ENCODE results near the gene FANCD2OS. TPM values are rescaled to one million over a fixed set of nuclear protein-coding genes. Genes with fewer than 3 reads are reported as not detected.
"Not testable (repeated sequence)": the region's sequence is repeated elsewhere in the genome, so short reads cannot be mapped to it uniquely, and the experiment has no call there.

FANCD2OS gene
- total RNA-seq, 1 experiment from 2014 or later, result not detected

GRCh38 chr3:10093678-10094077 lies 14.4 kb downstream of the FANCD2OS start:
- H3K4me1 ChIP-seq (ENCODE audit: insufficient read depth, low read length), result no peaks in the 10 kb centered on the region
- H3K9me3 ChIP-seq (ENCODE audit: control insufficient read depth, low read depth, low read length), result no peaks in the 10 kb centered on the region
- no peak overlapping the region for H3K23ac ChIP-seq (ENCODE audit: insufficient read length, low read depth, low read length)
- H2BK120ac ChIP-seq (ENCODE audit: low read depth, low read length, poor library complexity, severe bottlenecking), result no peak overlapping the region
- no peak overlapping the region for H3K9ac ChIP-seq (ENCODE audit: extremely low read depth, insufficient read length, low read length)
- H2AK5ac ChIP-seq (ENCODE audit: insufficient read length, low read length), result no peak overlapping the region
- no peak overlapping the region for H3K4me2 ChIP-seq (ENCODE audit: insufficient read depth, insufficient read length, low read length)
- no peak overlapping the region for H4K91ac ChIP-seq (ENCODE audit: insufficient read length, low read depth, low read length)
- Mint-ChIP-seq H3K36me3 (ENCODE audit: insufficient read depth in 1 of 3, low read depth in 3 of 3) (peaks cover 23 to 78% (median 65%) of the 10 kb centered on the region in 3 experiments; a peak in 6 of 7 replicates), H3K4me3 (no peak overlapping the region), H3K27me3 (ENCODE audit: low read depth) (no peaks in the 10 kb centered on the region), H3K4me1 (no peaks in the 10 kb centered on the region), H3K27ac (no peak overlapping the region), H3K9me3 (no peaks in the 10 kb centered on the region)
- DNase-seq, result no peak
- no peak overlapping the region for H3K27ac ChIP-seq (ENCODE audit: insufficient read length, low read depth, low read length)
- H3K18ac ChIP-seq (ENCODE audit: insufficient read length, low read depth, low read length), result no peak overlapping the region
- H3K23me2 ChIP-seq (ENCODE audit: insufficient read length, low read depth, low read length, poor library complexity, severe bottlenecking), result no peaks in the 10 kb centered on the region
- no peak overlapping the region for H4K8ac ChIP-seq (replicated peaks; ENCODE audit: insufficient read length, low read depth, low read length)
- no peak for TF ChIP-seq CTCF (conservative IDR thresholded peaks at IDR 0.05)
- H4K20me1 ChIP-seq (ENCODE audit: control insufficient read depth, insufficient read depth, insufficient read length), result no peaks in the 10 kb centered on the region
- H2AFZ ChIP-seq (ENCODE audit: low read length), result no peak overlapping the region
- no peaks in the 10 kb centered on the region for H3K79me2 ChIP-seq (ENCODE audit: insufficient read depth, low read length)
- no peak overlapping the region for H2BK5ac ChIP-seq (ENCODE audit: insufficient read length, low read length)
- H3K14ac ChIP-seq (ENCODE audit: insufficient read depth, low read length), result no peak overlapping the region
- no peak overlapping the region for H2BK12ac ChIP-seq (ENCODE audit: insufficient read length, low read depth, low read length)
- H2BK15ac ChIP-seq (ENCODE audit: low read depth, low read length), result no peak overlapping the region
- H3K79me1 ChIP-seq (ENCODE audit: insufficient read depth, low read depth, low read length, poor library complexity, severe bottlenecking), result no peaks in the 10 kb centered on the region
- no peak overlapping the region for H2BK20ac ChIP-seq (ENCODE audit: low read depth, low read length, poor library complexity, severe bottlenecking)
- H3K27me3 ChIP-seq (ENCODE audit: insufficient read depth, low read length), result no peaks in the 10 kb centered on the region
- WGBS (ENCODE audit: extremely low coverage, insufficient read length, low lambda C conversion rate), result no CpG with 5 or more reads among the region's 3 CpGs
- H3T11ph ChIP-seq (ENCODE audit: low read length), result no peak overlapping the region
- H4K5ac ChIP-seq (ENCODE audit: insufficient read length, low read depth, low read length), result no peak overlapping the region
- no peak overlapping the region for H3K56ac ChIP-seq (ENCODE audit: insufficient read length, low read depth, low read length)
- H3K4ac ChIP-seq (ENCODE audit: low read depth, low read length), result no peak overlapping the region

- not testable (repeated sequence) for H3K14ac ChIP-seq (ENCODE audit: insufficient read depth, low read length); H3K79me1 ChIP-seq (ENCODE audit: insufficient read depth, low read depth, low read length, poor library complexity, severe bottlenecking); H2BK20ac ChIP-seq (ENCODE audit: low read depth, low read length, poor library complexity, severe bottlenecking); H2AFZ ChIP-seq (ENCODE audit: low read length); H3K27me3 ChIP-seq (ENCODE audit: insufficient read depth, low read length); H3K4me3 Mint-ChIP-seq; H3K4me1 Mint-ChIP-seq; H3K56ac ChIP-seq (ENCODE audit: insufficient read length, low read depth, low read length); H4K91ac ChIP-seq (ENCODE audit: insufficient read length, low read depth, low read length); H4K8ac ChIP-seq (replicated peaks; ENCODE audit: insufficient read length, low read depth, low read length); H3K27me3 Mint-ChIP-seq (ENCODE audit: low read depth); H3T11ph ChIP-seq (ENCODE audit: low read length); H3K23me2 ChIP-seq (ENCODE audit: insufficient read length, low read depth, low read length, poor library complexity, severe bottlenecking); H3K9me3 ChIP-seq (ENCODE audit: control insufficient read depth, low read depth, low read length); H2AK5ac ChIP-seq (ENCODE audit: insufficient read length, low read length); H2BK15ac ChIP-seq (ENCODE audit: low read depth, low read length); H4K20me1 ChIP-seq (ENCODE audit: control insufficient read depth, insufficient read depth, insufficient read length); H3K9ac ChIP-seq (ENCODE audit: extremely low read depth, insufficient read length, low read length); DNase-seq; H3K79me2 ChIP-seq (ENCODE audit: insufficient read depth, low read length); H2BK120ac ChIP-seq (ENCODE audit: low read depth, low read length, poor library complexity, severe bottlenecking); H3K4ac ChIP-seq (ENCODE audit: low read depth, low read length); H3K4me2 ChIP-seq (ENCODE audit: insufficient read depth, insufficient read length, low read length); H3K27ac ChIP-seq (ENCODE audit: insufficient read length, low read depth, low read length); H3K9me3 Mint-ChIP-seq; H2BK5ac ChIP-seq (ENCODE audit: insufficient read length, low read length); H4K5ac ChIP-seq (ENCODE audit: insufficient read length, low read depth, low read length); H3K18ac ChIP-seq (ENCODE audit: insufficient read length, low read depth, low read length); H3K23ac ChIP-seq (ENCODE audit: insufficient read length, low read depth, low read length); H3K4me1 ChIP-seq (ENCODE audit: insufficient read depth, low read length); H3K27ac Mint-ChIP-seq; H2BK12ac ChIP-seq (ENCODE audit: insufficient read length, low read depth, low read length)
- peaks cover 25 to 80% (median 68%) of the 10 kb centered on the region in 3 experiments; a peak in 6 of 7 replicates for H3K36me3 Mint-ChIP-seq (ENCODE audit: insufficient read depth in 1 of 3, low read depth in 3 of 3)
- WGBS (ENCODE audit: extremely low coverage, insufficient read length, low lambda C conversion rate), result no CpG with 5 or more reads among the region's 2 CpGs
These were observed 16.7 kb downstream of the FANCD2OS start for GRCh38 chr3:10091387-10091786.

Measured in H9 (cell line).